ENCODE measurements around the gene PABPN1.

- TF ChIP-seq YY1 (IDR thresholded peaks at IDR 0.05; ENCODE audit: insufficient read depth, insufficient read length) (no peak), ZNF274 (IDR thresholded peaks at IDR 0.05; ENCODE audit: low read depth, low read length) (no peak), SUZ12 (IDR thresholded peaks at IDR 0.05; ENCODE audit: extremely low read depth, insufficient read depth, insufficient read length) (no peak)
Observed at GRCh38 chr14:23307146-23307530, 14.1 kb upstream of the PABPN1 start.
